Activated gamma-delta T cell treated with Interleukin-2 at 50 U/mL for 16 hours (primary cell): ENCODE results near the gene KCNJ11.

Experiments used
- DNase-seq: peaks from one replicate; pipeline ENCODE4 v3.0.0-alpha.2; 2020

The KCNJ11 gene

DNA sequence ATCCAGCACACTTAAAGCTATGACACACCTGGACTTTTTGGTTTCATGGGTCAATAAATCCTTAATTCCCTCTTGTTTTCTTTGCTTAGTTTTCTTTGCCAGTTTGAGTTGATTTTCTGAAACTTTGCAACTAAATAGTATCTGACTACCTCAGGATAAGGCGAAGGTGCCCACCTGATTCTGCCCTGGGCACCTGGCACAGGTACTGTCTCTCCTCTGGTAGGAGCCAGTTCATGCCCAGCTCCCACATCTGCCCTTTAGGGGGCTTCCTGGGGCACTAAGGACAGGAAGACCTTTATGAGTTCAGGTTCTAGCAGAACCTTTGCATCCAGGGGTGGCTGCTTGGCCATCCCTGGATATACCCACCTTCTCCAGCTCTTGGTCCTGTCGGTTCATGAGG is 19.6 kb upstream of the KCNJ11 start:
- no peak for DNase-seq

DNA sequence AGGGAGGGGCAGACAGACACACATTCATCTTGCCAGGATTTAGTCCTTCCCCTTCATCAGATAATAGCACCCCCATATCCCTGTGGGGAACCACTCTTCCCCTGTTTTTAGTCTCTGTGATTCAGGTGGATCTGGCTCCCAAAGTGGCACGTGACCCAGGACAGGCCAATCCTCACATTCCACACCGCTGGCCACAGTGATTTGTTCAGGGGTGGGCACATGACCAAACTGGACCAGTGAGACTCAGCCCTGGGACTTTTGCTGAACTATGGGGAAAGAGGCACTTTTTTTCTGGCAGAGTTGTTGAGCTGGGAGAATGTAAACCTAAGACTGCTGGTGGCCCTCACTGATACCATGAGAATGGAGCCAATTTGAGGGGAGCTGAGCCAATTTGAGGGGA is 19.1 kb upstream of the KCNJ11 start:
- no peak for DNase-seq

DNA sequence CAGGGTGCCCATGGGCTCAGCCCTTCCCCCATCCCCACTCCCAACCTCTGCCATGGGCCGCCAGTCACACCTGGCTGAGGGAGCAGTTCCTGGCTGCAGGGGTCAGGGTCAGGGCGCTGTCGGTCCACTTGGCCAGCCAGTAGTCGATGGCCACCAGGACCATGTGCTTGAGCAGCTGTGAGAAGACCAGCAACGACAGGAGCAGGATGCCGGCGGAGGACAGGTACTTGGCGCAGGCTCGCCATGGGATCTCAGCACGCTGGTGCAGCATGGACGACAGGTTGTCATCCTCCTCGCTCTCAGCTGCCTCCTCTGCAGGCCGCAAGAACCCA is 18.3 kb upstream of the KCNJ11 start:
- no peak for DNase-seq

DNA sequence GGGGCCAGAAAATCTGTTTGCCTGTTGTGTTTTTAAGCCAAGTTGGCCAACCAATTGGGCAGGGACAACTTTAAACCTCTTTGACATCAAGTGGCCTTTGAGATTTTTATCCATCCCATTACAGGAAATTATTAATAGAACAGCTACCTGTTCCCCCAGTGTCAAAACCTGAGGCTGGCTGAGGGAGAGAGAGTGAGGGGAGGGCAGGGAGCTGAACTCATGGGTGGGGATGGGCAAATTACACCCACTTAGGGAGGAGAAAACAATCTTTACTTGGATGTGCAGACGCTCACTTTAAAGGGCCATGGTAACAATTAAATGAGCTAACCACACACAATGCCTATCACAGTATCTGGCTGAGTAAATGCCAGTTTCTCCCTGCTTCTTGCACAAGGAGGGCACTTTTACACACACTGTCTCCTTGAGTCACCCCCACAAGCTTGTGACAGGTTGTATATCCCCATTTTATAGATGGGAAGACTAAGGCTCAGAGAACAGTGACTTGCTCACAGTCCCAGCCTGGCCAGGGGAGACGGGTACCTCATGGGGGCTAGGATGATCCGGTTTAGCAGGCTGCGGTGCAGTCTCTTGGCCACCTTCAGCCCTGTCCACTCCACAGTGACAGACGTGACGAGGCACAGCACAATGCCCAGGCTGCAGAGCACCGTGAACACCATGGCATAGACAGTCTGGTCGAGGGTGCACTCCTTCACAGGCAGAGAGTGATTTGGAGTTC is 17.8 kb upstream of the KCNJ11 start:
- no peak for DNase-seq

DNA sequence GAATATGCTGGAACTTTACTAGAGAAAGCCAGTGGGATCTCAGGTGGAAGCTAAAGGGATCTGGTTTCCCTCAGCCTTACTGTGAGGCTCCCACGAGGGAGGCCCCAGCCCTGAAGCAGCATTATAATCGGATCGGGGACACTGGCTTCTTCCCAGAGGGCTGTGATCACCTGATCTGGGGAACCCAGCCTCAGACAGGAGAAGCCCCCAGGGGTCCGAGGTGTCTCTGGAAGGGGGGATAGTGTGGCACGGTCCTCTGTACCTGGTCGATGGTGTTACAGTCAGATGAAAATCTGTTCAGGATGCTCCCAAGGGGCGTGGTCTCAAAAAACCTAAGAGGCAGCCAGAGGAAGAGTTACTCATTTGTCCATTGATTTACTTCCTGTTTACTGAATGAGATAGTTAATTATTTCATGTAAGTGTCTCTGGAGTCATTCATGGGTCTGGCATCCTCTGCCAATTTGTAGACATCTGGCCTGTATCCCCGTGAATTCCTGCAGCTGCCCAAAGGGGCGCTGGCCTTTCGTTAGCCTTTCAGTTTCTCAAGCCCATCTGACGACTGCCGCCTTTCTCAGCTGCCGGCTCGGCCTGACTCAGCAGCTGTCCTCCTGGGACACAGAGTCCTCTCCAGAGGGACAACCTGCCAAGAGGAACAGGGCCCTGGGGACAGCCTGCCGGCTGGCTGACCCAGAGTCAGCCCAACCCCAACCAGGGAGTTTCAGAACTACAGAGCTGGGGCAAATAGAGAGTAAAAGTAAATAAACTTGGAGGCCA is 17.0 kb upstream of the KCNJ11 start:
- DNase-seq = no peak

DNA sequence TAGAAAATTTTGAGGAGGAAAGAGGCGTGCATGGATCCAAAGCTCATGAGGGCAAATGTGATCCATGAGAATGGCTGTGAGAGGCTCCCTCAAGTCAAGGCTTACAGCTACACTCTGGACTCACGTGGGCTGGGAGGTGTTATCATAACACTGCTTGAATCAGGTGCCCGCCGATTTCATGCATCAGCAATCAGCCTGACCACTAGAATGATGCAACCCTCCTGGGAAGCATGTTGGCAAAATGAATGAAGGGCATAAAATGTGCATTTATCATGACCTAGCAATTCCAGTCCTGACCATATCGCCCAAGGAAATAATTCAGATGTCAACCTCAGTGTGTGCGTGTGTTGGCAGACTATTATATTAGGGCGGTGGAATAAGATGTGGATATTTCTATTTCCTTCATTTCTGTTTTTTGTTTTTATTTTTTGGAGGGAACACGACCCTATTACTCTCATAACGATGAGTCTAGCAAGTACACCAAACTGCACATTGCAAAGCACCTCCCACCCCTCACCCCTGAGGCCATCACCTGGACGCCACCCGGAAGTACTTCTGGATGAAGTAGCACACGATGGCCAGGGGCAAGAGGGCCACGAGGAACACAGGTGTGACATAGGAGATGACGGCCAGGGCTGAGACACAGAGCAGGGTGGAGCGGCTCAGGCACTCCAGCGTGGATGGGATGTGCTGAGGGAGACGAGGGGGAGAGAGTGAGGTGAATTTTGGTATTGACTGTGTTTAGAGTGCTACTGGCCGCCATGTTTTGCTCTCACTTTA is 15.7 kb upstream of the KCNJ11 start:
- DNase-seq = no peak

DNA sequence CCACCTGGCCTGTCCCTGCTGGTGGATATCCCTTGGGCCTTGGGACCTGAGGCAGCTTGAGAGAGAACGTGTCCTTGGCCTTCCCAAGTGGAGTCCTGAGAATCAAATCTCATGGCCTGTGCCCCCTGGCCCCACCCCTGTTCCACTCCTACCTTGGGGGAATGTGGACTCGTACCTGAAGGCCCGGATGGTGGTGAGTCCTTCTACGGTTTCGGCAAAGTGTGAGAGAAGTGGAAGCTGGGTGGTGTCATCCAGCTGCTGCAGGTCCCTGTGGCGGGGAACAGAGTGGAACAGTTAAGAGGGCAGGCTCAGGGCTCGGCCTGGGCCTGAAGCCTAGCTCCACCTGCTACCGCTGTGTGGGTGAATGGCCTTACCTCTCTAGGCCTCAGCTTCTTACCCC is 14.0 kb upstream of the KCNJ11 start:
- no peak for DNase-seq

DNA sequence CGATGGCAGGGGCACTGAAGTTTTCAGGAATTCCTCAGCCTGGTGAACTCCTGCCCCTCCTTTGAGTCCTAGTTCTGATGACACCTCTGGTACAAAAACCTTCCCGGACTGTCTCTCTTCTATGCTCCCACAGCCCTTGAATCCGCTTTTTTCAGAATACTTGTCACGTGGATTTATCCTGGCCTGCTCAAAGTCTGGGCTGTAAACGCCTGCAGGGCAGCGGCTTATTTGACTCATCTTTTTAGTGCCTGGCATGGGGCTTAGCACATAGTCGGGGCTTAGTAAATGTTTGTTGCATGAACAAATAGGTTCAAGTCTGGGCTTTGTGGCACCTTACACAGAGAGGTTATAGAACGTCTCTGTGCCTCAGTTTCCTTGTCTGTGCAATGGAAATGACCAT is 13.4 kb upstream of the KCNJ11 start:
- no peak for DNase-seq

DNA sequence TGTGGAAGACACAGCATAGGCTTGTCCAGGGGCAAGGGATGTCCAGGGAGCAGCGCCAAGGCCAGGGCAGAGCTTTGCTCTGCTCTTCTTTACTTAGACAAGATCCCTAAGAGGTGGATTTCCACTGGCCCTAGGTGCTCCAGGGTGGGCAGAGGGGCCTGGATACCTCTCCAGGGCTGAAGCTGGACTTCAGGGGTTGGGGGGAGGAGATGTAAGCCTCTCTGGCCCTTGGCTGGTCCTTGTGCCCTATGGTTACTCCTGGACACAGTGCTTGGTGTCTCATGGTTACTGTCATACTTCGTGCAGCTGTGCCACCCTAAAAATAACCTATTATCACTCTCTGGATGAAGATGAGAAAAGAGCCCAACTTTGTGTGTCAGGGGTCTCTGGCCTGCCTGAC is 12.9 kb upstream of the KCNJ11 start:
- DNase-seq = no peak

DNA sequence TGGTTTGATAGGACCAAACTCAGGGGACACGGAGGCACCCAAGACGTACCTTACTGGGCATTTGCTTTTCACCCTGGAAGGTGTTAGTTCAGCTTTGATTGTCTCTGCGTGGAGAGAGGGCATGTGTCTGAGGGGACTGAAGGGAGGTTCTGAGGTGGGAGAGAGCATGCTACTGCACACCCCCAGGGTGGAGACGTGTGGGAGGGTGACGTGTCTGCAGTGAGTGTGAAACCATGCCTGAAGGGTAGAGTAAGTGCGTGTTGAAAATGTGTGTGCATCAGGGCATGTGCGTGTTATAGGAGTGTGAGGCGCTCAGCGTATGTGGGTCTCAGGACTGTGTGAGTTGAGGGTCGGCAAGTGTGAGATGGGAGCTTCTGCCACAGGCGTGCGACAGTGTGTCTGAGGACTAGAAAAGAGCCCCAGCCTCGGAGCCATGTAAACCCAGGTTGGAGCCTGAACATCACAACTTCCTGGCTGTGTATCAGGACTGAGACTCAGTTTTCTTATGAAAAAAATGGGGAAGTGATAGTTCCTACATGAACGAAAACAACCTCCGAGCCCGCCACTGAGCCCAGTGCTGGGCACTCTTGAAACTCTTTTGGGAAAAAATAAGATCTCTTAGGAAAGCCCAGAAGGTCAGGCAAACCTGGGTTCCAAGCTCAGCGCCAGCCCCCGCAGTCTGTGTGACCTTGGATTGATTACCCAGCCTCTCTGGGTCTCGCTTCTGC is 11.8 kb upstream of the KCNJ11 start:
- no peak for DNase-seq

DNA sequence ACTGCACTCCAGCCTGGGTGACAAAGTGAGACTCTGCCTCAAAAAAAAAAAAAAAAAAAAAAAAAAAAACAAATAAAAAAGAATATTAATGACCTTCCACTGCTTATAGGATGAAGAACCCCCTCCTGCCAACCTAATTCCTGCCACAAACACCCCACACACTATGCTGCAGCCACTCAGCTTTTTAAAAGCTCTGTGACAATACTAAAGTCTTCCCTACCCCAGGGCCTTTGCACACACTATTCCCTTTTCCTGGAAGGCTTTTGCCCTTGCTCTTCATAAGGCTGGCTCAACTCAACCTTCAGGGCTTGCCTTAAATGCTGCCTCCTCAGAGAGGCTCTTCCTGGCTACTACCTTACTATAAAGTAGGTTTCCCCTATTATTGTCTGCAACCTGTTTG is 10.8 kb upstream of the KCNJ11 start:
- no peak for DNase-seq

DNA sequence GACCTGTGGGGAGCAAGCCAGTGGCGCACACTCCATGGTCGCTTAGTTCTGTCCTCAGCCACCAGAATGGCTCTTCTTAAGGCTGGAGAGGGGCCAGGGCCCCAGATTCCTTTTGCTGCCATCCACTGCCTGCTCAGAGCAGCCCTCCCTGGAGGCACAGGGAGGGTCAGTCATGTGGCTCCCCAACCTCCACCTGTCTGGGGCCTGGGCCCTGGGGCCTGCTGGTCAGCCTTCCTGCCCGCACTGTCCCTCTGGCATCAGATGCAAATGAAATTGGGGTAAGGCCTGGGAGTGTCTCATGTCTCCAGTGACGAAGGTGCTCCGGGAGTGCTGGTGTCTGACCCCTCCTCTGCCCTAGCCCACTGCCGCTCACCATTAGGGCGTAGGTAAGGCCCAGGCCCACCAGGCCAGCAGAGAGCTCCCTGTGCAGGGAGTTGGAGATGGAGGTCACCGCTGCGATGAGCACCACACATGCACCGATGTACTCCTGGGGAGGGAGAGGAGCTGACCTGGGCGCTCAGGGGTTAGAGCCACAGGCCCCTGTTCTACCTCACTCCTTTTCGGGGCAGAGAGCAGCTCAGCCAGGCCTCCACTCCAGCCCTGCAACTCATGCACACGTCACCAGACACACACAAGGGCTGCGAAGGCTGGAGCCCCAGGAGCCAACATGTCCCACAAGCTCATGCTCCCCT is 9.0 kb upstream of the KCNJ11 start:
- no peak for DNase-seq

DNA sequence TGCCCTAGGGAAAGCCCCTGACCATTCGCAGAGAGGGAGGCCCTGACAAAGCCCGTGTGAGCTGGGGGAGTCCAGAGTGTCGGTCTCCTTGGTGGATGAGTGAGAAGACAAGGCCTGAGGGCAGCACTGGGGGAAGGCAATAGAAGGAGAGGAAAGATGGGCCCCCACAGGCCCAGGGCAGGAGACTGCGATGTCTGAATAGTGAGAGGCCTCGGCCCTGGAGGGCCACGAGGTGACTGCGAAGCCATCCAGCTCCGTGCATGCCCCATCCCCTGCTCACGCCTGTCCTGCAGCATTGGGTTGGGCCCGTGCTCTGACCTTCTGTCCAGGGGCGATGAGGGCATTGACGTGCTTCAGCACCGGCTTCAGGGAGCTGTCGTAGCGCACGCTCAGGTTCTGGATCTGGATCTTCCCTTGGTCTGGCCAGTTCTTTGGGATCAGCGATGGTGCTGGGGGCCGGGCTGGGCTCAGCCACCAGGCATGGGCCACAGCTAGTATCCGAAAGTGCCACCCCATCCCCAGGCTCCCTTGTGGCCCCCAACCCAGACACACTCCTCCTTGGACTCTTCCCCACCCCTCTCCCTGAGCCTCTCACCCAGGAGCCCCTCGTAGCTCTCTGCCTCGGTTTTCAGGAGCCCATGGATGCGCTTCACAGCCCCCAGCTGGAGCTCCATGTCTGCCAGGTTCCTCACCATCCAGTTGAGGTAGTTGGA is 8.3 kb upstream of the KCNJ11 start:
- no peak for DNase-seq

DNA sequence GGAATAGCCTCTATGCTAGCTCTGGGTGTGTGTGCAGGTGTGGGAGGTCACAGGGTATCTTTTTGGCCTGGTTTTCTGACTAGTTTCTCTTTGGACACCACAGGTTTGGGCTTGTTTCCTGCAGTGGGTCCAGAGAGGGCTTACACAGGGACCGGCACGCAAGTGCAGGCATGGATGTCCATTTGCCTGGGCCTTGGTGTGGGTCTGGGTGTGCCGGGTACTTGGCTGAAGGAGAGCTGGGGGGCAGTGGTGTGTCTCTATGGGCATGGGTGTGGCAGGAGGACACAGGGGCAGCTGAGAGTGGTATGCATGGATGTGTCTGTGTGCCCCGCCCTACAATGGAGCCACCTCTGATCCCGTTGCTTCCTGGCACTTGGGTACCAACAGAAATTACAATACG is 7.5 kb upstream of the KCNJ11 start:
- no peak for DNase-seq

DNA sequence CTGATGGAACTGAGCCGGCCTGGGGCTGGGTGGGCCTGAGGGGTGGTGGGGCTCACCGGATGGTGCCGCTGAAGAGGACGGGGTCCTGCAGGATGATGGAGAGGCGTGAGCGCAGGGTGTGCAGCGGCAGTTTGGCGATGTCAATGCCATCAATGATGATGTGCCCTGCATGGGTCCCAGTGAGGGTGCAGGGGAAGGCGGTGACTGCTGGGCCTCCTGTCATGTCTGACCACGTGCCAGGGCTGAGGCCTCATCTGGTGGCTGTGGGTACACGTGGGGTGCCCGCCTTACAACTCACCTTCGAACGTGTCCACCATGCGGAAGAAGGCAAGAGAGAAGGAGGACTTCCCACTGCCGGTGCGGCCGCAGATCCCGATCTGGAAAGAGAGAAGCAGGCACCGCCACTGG is 7.1 kb upstream of the KCNJ11 start:
- DNase-seq = no peak

DNA sequence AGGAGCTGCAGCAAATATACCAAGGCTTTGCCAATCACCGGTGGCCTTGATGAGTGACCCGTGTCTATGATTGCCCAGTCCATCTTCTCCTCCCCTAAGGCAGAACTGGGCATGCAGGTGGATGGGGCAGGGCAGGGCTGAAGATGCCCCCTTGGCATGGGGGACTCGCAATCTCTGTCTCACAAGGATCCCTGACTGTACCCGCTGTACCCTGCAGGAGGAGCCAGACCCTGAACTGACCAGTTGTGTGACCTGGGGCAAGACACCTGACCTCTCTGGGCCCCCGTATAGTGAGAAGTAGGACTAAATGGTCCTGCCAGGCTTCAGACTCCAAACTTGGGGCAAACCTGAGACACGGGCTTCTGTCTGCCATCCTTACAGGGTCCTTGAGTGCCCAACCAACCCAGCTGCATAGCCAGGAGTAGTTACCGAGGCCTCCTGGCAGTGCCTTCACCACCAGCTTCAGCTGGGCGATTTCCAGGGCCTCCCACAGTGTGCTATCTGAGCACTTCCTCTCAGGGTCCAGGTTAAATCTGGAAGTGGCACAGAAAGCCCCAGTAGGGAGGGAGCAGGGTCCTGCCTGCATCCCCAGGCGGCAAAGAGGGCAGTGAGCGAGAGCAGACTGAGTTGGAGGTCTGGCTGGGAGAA is 6.4 kb upstream of the KCNJ11 start:
- no peak for DNase-seq

DNA sequence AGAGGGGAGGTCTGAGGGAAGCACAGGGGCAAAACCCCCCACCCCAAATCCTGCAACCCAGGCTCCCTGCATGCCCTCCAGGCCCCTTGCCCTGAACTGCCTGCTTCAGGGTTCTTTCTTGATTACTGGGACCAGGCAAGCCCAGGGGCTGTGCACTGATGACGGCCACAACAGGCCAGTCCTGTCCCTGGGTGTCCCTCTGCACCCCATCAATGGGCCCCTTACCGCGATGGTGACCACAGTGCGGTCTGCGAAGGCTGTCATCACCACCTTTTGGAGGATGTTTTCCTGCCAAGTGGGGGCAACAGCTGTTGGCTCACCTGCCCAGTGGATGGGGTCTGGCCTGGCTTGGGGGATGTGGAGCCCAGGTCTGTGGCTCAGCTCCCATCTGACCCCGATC is 5.0 kb upstream of the KCNJ11 start:
- no peak for DNase-seq

DNA sequence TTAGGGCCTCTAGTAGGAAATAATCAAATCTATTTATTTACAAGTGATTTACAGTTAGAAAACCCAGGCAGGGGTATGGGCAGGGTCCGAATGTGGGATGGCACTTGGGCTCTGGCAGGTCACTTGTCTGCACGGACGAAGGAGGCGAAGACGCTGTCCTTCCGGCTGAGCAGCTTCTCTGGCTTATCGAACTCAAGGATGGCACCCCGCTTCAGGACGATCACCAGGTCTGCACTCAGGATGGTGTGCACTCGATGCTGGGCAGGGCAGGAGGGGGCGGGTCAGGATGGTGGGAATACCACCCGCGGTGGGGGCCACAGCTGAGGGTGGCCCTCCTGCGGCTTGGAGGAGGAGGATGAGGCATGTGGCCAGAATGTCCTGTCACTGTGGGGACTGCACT is 4.4 kb upstream of the KCNJ11 start:
- no peak for DNase-seq

DNA sequence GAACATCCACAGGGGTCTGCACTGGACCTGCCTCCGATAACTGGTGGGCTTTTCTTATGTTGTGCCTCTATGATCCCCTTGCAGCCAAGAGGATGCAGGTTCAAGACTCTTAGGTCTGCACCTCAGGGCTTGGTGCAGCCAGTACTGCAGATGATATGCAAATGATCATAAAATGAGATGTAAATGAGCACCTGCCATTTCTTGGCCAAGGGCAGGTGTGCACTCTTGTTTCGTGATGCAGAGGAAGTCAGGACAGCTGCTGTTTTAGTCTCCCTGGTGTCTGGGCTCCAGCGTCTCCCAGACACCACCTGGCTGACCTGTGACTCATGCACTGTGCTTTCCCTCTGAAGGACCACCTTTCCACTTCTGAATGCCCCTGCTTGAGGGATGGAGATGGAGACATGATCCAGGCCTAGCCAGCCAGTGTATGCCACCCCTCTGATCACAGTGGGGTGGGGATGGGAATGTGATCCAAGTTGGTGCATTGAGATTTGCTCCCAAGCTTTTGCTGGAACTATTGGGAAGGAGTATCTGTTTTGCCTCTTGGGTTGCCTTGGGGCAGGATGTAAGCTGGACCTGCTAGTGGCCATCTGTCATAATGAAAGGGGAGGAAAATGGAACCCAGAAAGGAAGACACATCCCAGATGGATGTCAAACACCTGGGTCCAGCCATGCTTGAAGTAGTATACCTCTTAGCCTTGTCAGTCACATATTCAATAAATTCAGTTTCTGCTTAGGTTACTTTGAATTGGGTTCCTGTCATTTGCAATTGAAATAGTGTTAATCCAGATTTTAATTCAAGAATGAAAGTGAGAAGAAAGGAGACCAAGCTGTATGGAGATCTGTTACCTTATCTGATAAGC is 3.3 kb upstream of the KCNJ11 start:
- DNase-seq = no peak

DNA sequence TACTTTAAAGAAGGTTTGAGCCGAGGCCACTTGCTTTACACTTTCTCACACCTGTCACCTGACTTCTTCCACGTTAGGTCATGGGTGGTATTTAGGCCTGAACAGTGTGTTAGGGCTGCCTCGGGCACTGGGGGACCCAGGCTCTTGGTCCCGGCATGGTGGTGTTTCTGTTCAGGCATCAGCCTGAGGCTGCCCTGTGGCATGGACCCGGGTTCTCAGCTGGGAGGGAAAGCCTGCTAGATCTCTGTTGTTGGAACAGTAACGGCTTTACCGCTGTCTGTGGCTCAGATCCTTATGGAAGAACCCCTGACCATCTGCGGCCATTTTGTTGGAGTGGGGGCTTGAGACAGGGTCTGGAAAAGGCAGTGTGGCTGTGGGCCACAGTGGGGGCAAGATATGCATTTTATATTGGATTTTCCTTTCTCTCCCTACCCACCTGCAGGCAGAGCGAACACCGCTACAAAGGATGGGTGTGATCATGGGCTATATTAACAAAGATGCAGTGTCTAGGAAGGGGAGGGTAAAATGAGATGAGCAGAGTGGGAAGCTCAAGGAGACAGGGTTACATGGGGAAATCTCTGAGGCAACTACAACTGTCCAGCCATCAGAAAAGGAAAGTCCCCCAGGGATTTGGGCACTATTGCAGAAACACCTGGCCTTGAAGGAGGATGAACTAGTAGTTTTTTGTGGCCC is 1.6 kb upstream of the KCNJ11 start:
- no peak for DNase-seq
